DMS 273 (cell line): ENCODE data around the gene NFYB.
A peak's percentile ranks its signal among the peaks of the same experiment; 100 is the strongest.
"Not testable (repeated sequence)": the region's sequence is repeated elsewhere in the genome, so short reads cannot be mapped to it uniquely, and the experiment has no call there.

Source experiments
- DNase-seq: peaks from one replicate; lab custom pipeline; 2025; ENCODE audit not compliant: unreplicated experiment; lab: John Stamatoyannopoulos, UW

Gene NFYB

DNA sequence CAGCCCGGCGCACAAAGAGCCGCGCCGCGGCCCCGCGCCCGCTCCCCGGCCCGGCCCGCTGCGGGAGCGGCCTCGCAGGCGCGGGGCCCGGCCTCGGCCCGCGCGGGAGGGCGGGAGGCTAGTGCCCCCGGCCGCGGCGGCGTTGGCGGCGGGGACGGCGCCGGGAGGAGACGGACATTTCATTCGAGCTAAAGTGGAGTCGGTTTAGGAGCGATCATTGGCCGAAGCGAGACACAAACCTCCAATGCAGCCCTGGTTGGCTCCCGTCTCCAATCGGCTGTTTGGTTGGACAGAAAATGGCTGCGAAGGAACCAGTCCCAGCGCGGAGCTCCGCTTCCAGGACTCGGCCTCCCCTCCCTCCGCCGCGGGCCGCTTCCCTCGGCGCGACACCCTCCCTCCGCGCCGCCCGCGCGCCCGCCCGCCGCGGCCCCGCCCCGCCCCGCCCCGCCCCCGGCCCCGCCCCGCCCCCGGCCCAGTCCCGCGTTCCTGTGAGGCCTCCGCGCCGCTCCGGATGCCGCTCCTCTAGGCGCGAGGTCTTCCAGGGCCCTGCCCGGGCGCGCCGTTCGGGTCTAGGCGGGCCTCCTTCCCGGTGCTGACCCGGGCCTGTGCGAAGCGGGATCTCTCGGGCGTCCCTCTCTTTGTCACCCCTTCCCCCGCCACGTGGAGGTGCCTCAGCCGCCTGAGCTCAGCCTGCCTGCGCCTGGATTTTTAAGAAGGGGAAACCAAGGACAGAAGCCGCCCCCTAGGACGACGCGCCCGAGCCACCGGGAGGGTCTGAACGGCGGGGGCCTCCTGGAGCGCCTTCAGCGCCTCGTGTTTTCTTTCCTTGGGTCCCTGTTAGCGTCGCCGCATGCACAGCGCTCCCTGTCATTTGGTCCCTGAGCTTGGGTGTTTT, at the start of gene NFYB:
Gene NFYB (minus strand): TSS at position 309 of the 895 bp plus-strand sequence. CDS start 2,757 bp downstream, outside the sequence.
- DNase-seq = peak; percentile 96

DNA sequence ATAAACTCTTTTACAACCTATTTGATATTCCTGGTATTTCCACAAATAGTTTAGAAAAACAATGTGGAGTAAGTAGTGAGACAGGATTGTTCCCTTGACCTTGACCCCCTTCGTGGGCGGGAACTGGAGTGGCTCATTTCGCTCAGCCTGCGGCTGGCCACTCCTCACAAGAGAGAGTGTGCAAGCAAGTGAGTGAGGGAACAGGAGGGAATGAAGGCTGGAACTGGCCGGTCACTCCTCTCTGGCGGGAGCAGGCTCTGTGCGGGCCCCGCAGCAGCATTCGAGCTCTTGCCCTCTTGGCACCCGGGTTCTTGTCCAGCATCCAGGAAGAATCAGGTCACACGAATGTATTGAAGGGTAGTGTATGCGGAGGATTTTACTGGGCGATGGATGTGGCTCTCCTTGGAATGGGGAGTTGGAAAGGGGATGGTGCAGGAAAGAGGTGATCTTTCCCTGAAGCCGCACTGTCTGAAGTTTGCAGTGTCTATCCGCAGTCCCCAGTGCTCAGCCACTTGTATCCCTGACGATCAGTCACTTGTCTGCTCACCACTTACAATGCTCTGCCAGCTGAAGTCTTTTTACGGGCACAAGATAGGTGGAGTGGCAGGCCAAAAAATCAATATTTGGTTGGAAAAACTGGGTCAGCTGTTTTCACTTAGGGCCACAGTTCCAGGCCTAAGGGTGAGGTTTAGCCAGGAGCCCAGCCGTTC, 49.6 kb upstream of the NFYB start:
- no peak for DNase-seq

DNA sequence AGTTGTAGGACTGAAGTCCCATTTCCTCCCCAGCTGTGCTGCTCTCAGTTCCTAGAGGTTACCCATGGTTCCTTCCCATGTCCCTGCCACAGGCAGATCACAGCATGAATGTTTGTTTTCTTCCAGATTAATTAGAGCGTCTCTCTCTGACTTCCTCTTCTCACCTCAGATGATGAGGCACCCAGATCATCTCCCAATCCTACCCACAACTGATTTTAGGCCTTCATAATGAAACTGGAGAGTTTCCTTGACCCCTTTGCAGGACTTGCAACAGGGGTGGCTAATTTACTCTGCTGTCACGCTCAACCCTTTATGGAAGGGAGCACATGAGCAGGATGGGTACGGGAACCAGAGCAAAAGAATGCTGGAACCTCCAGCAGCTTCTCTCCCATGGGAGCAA, 45.4 kb upstream of the NFYB start:
- DNase-seq = no peak

DNA sequence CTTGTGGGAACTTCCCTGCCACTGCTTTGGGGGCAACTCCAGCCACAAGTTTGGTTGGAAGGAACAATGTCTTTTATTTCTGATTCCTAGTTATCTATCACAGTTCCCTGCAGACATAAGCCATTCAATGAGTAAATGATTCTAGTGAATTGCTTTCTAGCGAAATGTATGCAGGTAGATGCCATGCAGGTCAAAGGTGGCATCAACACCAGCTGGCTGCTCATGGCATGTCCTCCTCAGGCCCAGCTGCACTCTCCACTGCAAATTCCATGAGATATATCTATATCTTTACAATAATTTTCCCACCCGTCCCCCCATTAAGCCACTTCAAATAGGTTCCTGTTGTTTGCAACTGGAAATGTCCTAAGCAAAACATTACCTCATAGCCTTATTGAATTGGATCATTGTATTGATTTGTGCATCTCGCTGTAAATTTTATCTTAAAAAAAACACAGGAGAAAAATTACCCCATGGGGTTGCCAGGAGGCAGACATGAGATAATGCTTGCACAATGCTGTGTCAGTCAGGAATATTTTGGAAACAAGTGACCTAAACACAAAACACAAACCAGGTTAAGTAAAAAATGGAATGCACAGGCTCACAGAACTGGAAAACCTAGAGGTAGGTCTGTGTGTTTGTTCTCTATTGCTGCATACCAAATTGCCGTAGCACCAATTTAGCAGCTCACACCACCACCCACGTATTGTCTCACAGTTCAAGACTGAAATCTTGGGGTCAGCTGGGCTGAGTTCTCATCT, 44.8 kb upstream of the NFYB start:
- no peak for DNase-seq

DNA sequence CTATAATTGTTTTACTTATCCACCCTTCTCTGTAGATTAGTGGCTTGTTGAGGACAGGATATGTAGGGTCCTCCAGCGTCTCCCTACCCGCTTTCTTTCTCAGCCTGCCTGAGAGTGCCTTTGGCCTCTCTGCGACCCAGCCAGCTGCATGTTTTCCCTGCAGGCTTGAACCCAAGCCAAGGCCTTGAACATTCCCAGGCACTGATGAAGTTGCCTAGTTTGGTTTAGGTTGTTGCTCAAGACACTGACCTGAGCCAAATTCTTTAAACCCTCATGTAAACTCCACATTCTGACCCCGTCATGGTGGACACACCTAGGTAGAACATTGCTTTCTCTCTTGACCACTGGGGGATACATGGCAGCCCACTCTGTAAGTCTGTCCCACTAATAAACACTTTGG, 44.1 kb upstream of the NFYB start:
- no peak for DNase-seq

DNA sequence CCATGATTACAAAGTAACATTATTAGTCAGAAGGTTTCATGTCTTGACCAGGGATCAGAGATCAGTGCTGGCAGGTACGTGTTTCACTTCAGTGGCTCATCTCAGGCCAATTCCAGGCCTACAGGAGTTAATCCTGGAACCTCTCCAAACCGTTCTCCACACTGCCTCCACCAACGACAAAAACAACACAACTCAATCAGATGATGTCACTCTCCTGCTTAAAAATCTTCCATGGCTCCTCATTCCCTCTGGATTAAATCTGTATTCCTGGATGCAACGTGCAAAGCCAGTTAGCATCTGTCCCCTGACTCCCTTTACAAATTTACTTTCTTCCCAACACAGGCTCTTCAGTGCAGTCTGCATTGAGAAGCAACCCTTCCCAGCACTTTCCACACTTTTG, 43.3 kb upstream of the NFYB start:
- DNase-seq = peak; percentile 40

DNA sequence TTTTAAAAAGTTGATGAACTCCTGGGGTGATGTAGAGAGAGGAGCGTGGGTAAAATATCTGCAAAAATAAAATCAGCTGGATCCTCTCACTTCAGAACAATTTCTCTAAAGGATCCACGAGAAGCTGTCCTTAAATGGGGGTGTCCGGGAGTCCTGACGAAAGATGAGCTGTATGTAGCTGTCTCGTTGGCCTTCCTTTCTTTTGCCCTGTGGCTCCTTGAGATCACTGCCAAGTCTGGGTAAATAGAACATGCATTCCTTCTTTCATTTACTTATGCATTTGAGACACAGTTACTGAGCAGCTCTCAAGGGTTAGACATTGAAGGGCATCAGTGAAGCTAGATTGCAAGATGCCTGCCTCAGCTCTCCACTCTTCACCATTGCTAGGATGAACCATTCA, 42.4 kb upstream of the NFYB start:
- DNase-seq = no peak

DNA sequence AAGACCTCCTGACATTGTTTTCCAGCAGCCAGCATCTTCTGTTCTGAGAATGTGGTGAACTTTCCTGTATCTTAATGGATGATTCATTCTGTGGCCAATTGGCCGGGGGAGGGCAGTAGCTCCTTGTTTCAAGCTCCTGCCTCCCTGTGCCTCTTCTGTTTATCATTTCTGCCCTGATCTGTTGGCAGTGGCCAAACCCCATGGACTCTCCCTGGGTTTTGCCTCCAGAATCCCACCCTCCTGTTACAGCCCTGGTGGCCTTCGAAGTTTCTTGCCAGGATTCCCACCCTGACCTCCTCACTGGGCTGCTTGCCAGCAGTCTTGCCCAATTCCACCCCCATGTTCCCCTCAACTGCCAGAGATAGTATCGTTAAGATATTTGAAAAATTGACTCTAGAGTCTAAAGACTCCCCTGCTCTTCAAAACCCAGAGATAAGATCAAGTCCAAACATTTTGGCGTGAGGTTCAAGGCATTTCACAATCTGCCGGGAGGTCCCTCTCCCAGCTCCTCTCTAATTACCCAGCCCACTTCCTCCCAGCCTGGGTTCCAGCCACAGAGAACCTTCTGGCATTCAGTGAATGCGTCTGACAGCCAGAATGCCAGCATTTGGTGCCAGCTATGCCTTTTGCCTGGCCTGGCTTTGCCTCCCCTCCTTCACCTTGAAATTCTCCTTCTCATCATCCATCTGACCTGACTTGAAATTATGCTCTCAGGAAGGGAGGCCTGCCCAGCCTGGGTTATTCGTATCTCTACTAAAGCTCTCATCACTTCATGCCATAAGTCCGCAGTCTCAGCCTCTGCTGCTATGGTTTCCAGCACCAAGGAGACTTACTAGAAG, 39.9 kb upstream of the NFYB start:
- DNase-seq = peak; percentile 45

DNA sequence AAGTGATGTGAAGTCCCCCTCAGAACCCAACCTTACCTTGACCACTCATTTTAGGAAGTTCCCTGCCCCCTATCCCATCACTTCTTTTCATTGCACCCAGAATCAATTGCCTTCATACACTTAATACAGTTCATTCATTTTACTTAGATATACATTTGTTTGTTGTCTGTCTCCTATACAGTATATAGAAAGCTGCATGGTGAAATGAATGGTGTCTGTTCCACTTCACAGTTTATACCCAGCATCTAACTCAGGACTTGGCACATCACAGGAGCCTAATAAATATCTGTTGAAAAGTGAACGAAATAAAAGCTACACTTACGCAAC, 39.3 kb upstream of the NFYB start:
- DNase-seq = no peak

DNA sequence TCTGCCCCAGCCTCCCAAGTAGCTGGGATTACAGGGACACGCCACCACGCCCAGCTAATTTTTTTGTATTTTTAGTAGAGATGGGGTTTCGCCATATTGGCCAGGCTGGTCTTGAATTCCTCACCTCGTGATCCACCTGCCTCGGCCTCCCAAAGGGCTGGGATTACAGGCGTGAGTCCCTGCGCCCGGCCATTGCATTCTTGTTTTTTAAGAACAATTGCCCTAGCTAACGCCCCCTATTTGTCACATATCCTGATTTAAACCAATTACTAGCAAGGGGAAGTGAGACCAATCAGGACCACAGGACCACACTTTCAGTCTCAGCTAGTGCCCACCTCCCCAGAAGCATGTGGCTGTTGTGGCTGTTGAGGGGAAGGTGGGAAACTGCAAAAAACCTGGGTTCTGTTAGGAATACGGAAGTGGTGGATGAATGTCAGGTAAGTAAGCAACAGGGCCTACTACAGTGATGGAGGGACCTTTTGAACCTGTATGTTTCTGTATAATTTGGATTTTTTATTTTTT, 37.8 kb upstream of the NFYB start:
- DNase-seq = no peak

DNA sequence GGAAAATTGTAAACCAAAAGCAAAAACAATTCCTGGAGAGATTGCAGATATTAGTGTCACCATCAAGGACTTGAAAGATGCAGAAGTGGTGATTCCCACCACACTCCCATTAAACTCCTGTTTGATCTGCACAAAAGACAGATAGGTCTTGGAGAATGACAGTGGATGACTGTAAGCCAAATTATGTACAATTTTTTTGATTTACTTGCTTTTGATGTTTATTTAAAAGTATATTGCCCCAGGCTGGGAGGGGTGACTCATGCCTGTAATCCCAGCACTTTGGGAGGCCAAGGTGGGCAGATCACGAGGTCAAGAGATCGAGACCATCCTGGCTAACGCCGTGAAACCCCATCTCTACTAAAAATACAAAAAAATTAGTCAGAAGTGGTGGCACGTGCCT, 35.8 kb upstream of the NFYB start:
- not testable (repeated sequence) for DNase-seq

DNA sequence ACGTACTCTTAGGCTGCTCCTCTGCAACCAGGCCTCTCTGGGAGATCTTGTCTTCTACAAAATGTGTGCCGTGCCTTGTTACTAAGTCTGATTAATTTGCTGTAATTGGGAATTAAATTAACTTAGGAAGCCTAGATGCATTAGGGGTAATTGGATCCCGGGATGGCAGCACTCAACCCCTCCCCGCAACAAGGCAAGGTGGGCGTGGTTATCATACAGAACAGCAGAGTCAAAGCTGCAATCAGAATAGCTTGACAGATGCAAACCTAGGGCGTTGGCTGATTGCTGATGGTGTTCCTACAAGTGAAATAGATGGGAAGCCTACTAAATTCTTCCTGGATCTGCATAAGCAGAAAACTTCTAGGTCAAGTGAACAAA, 34.5 kb upstream of the NFYB start:
- DNase-seq = no peak

DNA sequence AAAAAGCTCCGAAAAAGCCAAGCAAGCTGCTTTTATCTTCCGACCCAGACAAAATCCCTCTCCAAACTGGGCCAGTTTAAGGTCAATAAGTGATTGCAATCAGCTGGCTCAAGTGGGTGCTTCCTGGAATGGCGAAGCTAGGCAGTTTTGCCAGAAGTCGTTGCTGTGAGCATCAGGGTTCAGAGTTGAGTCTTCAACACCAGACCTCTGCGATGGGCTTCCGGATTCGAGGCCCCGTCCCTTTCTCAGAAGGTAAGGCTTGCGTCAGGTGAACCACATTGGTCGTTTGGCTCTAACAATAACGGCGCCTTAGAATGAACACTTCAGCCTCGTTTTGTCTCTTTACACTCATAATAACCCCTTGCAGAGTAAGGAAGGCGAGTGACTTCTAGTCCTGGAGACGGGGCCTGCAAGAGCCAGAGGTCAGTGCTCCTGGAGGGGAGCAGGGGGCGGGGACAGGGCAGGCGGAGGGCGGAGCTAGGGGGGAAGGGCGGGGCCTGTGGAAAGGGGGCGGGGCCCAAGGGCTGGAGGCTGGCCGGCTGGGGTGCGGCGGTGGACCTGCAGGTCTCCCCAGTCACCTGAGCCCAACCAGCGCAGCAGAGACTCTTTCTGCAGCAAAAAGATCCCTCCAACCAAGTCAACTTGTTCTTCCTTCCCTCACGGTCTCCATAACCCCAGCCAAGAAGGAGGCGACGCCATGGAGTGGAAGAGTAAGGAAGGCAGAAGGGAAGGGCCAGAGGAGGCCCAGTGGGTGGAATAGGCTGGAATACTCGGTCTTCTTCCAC, 34.0 kb upstream of the NFYB start:
- DNase-seq = no peak

DNA sequence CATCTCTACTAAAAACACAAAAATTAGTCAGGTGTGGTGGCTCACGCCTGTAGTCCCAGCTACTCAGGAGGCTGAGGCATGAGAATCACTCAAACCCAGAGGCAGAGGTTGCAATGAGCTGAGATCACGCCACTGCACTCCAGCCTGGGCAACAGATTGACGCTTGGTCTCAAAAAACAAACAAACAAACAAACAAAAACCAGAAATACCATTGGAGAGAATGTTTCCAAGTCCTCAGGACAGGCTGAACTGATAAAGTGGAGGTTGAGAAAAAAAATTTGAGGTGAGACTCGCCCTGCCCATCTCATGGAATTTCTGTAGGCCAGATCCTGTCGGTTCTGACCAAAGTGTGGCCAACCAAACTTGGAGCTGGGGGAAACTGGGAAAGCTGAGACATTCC, 30.6 kb upstream of the NFYB start:
- DNase-seq = no peak

DNA sequence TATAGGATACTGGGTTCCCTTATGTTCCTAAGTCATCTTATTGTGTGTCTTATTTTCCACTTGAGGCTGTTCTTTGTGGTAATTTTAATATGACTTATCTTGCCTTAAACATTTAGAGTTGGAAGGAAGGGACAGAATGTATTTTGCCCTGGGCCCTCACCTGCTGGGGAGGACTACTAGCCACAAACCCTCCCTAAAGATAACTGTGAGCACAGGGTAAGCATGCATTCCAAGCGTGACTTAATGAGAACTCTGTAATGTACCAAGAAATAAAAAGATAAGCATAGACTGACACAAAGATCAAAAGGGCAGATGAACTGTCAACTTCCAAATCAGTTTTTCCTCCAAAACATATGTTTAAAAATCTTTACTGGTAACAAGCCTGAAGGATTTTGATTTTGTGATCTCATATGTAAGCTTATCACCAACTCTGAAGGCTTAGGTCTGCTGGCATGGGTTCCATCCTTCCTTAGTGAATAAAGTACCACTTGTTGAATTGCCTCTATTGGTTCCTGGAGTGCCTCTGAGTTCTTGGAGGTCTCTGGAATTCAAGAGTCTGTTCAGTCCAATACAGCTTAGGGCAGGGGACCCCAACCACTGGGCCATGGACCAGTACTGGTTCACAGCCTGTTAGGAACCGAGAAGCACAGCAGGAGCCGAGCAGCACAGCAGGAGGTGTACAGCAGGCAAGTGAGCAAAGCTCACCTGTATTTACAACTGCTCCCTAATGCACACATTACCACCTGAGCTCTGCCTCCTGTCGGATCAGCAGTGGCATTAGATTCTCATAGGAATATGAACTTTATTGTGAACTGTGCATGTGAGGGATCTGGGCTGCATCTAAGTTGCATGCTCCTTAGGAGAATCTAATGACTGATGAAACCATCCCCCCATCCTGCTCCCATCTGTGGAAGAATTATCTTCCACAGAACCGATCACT, 29.8 kb upstream of the NFYB start:
- DNase-seq = no peak

DNA sequence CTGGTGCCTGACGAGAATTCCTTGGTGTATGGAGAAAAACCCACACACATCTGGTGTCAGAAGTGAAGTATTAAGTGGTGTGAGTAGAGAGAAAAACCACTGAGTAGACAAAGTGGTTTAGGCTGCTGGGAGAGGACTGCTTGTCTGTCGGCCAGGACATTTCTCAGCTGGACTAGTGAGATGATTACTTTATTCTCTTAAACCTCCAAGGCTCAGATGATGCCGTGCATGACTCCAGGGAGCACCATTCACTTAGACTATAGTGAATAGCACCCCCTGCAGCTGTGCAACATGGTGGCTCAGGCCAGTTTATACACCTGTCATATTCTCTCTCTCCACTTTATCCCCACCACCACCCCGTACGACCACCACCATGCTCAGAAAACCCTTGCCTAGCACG, 28.5 kb upstream of the NFYB start:
- no peak for DNase-seq

DNA sequence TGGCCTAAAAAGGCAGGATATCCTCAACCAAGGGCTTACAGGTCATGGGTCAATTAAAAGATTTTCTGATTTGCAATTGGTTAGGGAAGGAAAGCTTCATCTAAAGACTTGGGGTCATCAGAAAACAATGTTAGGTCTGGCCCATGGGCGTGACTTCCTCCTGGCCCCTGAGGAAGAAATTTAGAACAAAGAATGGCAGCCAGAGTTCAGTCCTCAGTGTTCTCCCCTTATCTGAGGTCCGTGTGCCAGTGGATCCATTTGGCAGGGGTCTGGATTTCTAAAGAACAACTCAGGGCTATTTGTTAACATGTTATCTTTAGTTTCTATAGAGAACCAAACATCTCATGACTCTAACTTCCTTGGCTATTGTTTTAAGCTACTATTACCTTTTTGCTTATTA, 27.8 kb upstream of the NFYB start:
- DNase-seq = no peak

DNA sequence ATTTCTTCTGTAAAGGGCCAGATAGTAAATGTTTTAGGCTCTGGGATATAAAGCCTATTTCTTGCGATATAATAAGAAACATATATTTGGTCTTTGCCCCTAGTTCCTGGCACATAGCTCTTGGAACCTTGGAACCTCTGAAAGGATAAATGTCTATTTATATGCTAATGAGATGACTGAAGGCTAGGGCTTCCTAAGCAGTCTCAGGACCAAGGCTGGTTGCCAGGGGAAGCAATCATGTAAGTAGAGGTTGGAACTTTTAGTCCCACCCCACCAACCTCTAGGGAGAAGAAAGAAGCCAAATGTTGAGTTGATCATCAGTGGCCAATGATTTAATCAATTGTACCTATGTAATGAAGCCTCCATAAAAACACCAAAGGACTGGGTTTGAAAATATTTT, 26.6 kb upstream of the NFYB start:
- no peak for DNase-seq

DNA sequence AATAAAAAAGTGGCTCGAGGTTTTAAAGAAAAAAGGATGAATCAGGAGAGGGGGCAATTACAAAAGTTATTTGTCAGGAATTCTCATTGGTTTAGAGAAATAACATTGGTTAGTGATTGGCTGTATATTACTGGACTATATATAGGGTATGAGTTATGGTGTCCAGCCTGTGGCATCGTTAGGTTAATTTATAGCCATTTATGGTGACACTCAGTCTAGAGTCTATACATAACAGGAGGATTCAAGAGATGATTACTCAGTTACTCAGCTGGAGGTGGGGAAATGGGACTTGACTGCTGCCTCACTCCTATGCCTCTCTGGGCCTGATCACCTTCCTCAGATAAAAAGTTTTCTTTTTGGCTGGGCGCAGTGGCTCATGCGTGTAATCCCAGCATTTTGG, 25.6 kb upstream of the NFYB start:
- DNase-seq = no peak
